ENCODE measurements around the gene LGR6. TPM values are rescaled to one million over a fixed set of nuclear protein-coding genes. Genes with fewer than 3 reads are reported as not detected.

The LGR6 gene, protein sequence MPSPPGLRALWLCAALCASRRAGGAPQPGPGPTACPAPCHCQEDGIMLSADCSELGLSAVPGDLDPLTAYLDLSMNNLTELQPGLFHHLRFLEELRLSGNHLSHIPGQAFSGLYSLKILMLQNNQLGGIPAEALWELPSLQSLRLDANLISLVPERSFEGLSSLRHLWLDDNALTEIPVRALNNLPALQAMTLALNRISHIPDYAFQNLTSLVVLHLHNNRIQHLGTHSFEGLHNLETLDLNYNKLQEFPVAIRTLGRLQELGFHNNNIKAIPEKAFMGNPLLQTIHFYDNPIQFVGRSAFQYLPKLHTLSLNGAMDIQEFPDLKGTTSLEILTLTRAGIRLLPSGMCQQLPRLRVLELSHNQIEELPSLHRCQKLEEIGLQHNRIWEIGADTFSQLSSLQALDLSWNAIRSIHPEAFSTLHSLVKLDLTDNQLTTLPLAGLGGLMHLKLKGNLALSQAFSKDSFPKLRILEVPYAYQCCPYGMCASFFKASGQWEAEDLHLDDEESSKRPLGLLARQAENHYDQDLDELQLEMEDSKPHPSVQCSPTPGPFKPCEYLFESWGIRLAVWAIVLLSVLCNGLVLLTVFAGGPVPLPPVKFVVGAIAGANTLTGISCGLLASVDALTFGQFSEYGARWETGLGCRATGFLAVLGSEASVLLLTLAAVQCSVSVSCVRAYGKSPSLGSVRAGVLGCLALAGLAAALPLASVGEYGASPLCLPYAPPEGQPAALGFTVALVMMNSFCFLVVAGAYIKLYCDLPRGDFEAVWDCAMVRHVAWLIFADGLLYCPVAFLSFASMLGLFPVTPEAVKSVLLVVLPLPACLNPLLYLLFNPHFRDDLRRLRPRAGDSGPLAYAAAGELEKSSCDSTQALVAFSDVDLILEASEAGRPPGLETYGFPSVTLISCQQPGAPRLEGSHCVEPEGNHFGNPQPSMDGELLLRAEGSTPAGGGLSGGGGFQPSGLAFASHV
- total RNA-seq (not detected in 2 replicates), polyA plus RNA-seq (0.25 and 0.28 TPM in 2 replicates), polyA minus RNA-seq (0.78 TPM in 1 of 2 replicates, not detected in the other)
- total RNA-seq (2013): 0.12 TPM

DNA sequence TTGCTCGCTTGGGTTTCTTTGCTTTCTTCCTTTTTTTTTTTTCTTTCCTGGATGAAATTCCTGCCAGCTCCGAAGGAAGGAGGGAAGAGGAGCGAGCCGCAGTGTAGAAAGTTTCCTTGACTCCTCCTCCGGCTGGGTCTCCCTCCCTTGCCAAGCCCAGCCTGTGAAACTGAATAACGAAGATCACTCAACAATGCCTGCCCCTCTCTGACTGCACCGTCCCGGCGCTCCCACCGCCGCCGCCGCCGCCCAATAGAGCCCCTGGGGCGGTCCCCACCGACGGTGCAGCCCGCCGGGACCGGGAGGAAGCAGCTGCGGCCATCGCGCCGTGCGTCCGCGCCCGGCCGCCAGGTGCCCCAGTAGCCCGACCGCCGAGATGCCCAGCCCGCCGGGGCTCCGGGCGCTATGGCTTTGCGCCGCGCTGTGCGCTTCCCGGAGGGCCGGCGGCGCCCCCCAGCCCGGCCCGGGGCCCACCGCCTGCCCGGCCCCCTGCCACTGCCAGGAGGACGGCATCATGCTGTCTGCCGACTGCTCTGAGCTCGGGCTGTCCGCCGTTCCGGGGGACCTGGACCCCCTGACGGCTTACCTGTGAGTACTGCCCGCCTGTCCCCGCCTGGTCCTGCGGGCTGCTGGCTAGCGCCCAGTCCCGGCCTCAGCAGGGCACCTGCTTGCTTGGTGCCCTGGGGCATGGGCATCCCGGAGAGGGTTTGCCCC lies at the start of gene LGR6:
LGR6 (plus strand) TSS at position 186 of the 714 bp plus-strand sequence; CDS start at position 377, 191 bp downstream.
- peaks cover 18% of the 10 kb centered on the region for H3K4me1 Mint-ChIP-seq
- 5% methylated on average over 57 of the region's 61 CpGs for WGBS (ENCODE audit: insufficient coverage)
- TF ChIP-seq, protein P1, sequence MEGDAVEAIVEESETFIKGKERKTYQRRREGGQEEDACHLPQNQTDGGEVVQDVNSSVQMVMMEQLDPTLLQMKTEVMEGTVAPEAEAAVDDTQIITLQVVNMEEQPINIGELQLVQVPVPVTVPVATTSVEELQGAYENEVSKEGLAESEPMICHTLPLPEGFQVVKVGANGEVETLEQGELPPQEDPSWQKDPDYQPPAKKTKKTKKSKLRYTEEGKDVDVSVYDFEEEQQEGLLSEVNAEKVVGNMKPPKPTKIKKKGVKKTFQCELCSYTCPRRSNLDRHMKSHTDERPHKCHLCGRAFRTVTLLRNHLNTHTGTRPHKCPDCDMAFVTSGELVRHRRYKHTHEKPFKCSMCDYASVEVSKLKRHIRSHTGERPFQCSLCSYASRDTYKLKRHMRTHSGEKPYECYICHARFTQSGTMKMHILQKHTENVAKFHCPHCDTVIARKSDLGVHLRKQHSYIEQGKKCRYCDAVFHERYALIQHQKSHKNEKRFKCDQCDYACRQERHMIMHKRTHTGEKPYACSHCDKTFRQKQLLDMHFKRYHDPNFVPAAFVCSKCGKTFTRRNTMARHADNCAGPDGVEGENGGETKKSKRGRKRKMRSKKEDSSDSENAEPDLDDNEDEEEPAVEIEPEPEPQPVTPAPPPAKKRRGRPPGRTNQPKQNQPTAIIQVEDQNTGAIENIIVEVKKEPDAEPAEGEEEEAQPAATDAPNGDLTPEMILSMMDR (IDR thresholded peaks at IDR 0.05): no peak
- TF ChIP-seq EZH2 (IDR thresholded peaks at IDR 0.05; ENCODE audit: borderline replicate concordance, insufficient read depth, low read depth, low read length, poor library complexity, severe bottlenecking): no peak
- no peaks in the 10 kb centered on the region for H3K9me3 Mint-ChIP-seq (ENCODE audit: insufficient read depth)
- ChIA-PET CTCF (interaction anchor here (0.8 to 2.7 kb wide), 14 partner anchors 8 to 525 kb away, joined by 3 to 71 read pairs (median 5); partner anchors contain the start of gene PTPN7), POLR2A (no interaction called here)
- peak within 1 kb of the TSS; percentile 58 for H3K4me3 Mint-ChIP-seq
- intact Hi-C loops (cut with micrococcal nuclease): loop anchor here (1.0 kb wide), 2 partner anchors 122 to 526 kb away; no protein-coding TSS in a partner anchor
- Histone ChIP-seq H3K27me3 (replicated peaks in 1 of 4; ENCODE audit: control extremely low read depth in 1 of 4, control insufficient read depth in 3 of 4, insufficient read depth in 4 of 4, low read length in 3 of 4) (peaks cover 0 to 36% (median 10%) of the 10 kb centered on the region in 4 experiments), H3K27ac (ENCODE audit: low read length in 2 of 2) (no peak within 1 kb of the TSS), H3K36me3 (replicated peaks in 1 of 2; ENCODE audit: control extremely low read depth in 1 of 2, control insufficient read depth in 1 of 2, extremely low read depth in 1 of 2, insufficient read depth in 2 of 2, low read length in 1 of 2) (no peaks in the 10 kb centered on the region), H3K79me2 (ENCODE audit: control insufficient read depth, insufficient read depth, low read length) (no peaks in the 10 kb centered on the region), H3K4me3 (ENCODE audit: control extremely low read depth in 1 of 5, extremely low read depth in 1 of 5, insufficient read depth in 1 of 5, low read depth in 2 of 5, low read length in 4 of 5) (no peak within 1 kb of the TSS), H3K4me1 (ENCODE audit: control insufficient read depth in 2 of 2, insufficient read depth in 2 of 2, low read length in 2 of 2) (peaks cover 14 to 19% of the 10 kb centered on the region in 2 donors), H2AFZ (ENCODE audit: insufficient read depth, low read depth, low read length, poor library complexity, severe bottlenecking) (no peak within 1 kb of the TSS), H3K9me3 (ENCODE audit: control extremely low read depth in 1 of 3, control insufficient read depth in 2 of 3, insufficient read depth in 1 of 3, low read length in 2 of 3) (no peaks in the 10 kb centered on the region), H3K4me2 (replicated peaks; ENCODE audit: low read depth, low read length, poor library complexity, severe bottlenecking) (peak within 1 kb of the TSS; percentile 63), H4K20me1 (ENCODE audit: control insufficient read depth, insufficient read depth, low read length, poor library complexity, severe bottlenecking) (no peaks in the 10 kb centered on the region), H3K9ac (ENCODE audit: low read length) (no peak within 1 kb of the TSS)
- H3K27me3 Mint-ChIP-seq: peaks cover 57% of the 10 kb centered on the region
- ATAC-seq (ENCODE audit: low read depth) (no peak), DNase-seq (peak; percentile 33)
- no peak within 1 kb of the TSS for H3K27ac Mint-ChIP-seq
